ENCODE data around the gene TBX4.

DNA sequence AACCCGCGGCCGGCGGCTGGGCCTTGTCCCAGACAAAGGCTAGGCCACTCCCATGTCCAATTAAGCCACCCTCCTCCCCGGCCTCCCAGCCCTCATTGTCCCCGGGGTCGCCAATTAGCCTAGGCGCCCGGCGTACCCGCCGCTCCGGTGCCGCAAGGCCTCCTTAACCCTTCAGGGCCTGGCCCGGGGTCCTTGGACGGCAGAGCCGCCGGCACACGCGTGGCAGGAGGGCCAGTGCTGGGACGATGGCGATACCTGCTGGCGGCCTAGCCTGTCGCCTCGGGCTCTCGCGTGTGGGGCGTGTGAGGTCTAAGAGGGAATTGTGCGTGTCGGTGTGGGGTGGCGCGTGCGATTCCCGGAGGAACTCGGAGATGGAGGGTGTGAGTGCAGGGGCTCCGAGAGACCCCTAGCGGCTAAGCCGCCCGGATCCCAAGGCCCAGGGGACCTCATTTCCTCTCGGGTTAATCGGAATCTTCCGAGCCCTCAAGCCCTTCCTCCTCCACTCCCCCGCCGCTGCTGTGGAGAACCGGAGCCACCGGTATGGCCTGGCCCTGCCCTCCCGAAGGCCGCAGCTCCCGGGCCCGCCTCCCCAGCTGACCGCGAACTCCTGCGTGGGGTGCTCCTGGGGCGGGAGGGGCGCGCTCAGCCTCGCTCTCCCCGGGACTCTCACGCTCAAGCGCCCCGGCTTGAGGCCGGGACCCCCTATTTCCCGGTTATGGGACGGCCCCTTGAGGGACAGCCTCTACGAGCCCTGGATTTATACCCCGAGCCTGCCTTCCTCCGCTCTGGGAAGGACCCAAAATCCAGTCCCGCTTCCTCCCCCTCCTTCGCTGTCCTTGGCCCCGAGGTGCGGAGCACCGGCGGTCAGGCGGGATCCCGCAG lies 40.7 kb upstream of the TBX4 start:
- TF ChIP-seq, protein P1, sequence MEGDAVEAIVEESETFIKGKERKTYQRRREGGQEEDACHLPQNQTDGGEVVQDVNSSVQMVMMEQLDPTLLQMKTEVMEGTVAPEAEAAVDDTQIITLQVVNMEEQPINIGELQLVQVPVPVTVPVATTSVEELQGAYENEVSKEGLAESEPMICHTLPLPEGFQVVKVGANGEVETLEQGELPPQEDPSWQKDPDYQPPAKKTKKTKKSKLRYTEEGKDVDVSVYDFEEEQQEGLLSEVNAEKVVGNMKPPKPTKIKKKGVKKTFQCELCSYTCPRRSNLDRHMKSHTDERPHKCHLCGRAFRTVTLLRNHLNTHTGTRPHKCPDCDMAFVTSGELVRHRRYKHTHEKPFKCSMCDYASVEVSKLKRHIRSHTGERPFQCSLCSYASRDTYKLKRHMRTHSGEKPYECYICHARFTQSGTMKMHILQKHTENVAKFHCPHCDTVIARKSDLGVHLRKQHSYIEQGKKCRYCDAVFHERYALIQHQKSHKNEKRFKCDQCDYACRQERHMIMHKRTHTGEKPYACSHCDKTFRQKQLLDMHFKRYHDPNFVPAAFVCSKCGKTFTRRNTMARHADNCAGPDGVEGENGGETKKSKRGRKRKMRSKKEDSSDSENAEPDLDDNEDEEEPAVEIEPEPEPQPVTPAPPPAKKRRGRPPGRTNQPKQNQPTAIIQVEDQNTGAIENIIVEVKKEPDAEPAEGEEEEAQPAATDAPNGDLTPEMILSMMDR (conservative IDR thresholded peaks at IDR 0.05; ENCODE audit: low read depth in 2 of 2): peak; percentile 40
- TF ChIP-seq POLR2AphosphoS5 (IDR thresholded peaks at IDR 0.05; ENCODE audit: low read depth) (no peak), EZH2 (IDR thresholded peaks at IDR 0.05; ENCODE audit: low read depth, unreplicated experiment) (peak; percentile 60), EZH2phosphoT487 (IDR thresholded peaks at IDR 0.05; ENCODE audit: unreplicated experiment) (no peak)

Measured in GM23338 (cell line).